Measurements from ENCODE around the gene ASPSCR1. TPM values are rescaled to one million over a fixed set of nuclear protein-coding genes. Genes with fewer than 3 reads are reported as not detected.
"Not testable (repeated sequence)": the region's sequence is repeated elsewhere in the genome, so short reads cannot be mapped to it uniquely, and the experiment has no call there.

Gene ASPSCR1
- total and polyA plus RNA-seq, 2 of the 4 experiments (the other 2 are of a cell fraction): 7.2 to 17.2 TPM

DNA sequence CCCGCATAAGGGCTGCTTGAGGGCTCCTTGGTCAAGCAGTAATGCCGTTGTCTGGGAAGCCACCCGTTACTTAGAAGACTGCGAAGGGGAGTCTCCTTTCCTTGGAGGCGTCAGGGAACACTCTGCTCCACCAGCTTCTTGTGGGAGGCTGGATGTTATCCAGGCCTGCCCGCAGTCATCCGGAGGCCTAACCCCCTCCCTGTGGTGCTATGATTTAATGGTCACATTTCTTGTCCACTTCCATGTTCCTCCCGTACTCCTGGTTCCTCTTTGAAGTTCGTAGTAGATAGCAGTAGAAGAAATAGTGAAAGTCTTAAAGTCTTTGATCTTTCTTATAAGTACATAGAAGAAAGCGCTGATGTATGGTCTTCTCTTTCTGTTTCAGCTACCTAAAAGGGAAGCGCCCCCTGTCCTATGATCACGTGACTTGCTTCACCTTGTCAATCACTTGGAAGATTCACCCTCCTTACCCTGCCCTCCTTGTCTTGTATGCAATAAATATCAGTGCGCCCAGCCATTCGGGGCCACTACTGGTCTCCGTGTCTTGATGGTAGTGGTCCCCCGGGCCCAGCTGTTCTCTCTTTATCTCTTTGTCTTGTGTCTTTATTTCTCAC is 61.5 kb downstream of the ASPSCR1 start:
- H2AK9ac ChIP-seq (replicated peaks; ENCODE audit: low read depth, low read length, poor library complexity); H3K9me3 ChIP-seq (ENCODE audit: control insufficient read depth, insufficient read depth, low read length); H3K23ac ChIP-seq (ENCODE audit: low read depth, low read length); H4K5ac ChIP-seq (ENCODE audit: low read depth, low read length); H2BK5ac ChIP-seq (ENCODE audit: low read depth, low read length, poor library complexity, severe bottlenecking); H2BK20ac ChIP-seq (ENCODE audit: low read depth, low read length); H3K36me3 ChIP-seq (ENCODE audit: control insufficient read depth, insufficient read depth, low read length); ATAC-seq (ENCODE audit: low read depth); H3K18ac ChIP-seq (ENCODE audit: low read depth, low read length); H3K27ac ChIP-seq (ENCODE audit: insufficient read depth, low read length); DNase-seq; H3K4me2 ChIP-seq (ENCODE audit: low read depth, low read length); H3K27me3 ChIP-seq (ENCODE audit: control insufficient read depth, insufficient read depth, low read length); POLR2A ChIA-PET (ENCODE audit: unreplicated experiment); in situ Hi-C loops (cut with MboI; ENCODE audit: low sequenced_read_pairs); H2BK120ac ChIP-seq (ENCODE audit: low read depth, low read length); H3K14ac ChIP-seq (replicated peaks; ENCODE audit: low read depth, low read length); H2BK15ac ChIP-seq (ENCODE audit: low read depth, low read length); H3K4me1 ChIP-seq (ENCODE audit: control insufficient read depth, insufficient read depth, low read length); H2AK5ac ChIP-seq (ENCODE audit: low read depth, low read length); H2AFZ ChIP-seq (replicated peaks; ENCODE audit: low read length, poor library complexity); H3K4me3 ChIP-seq (ENCODE audit: insufficient read depth, low read depth, low read length); H3K9ac ChIP-seq (ENCODE audit: low read depth, low read length); H4K20me1 ChIP-seq (ENCODE audit: insufficient read depth, low read length); H4K8ac ChIP-seq (ENCODE audit: low read depth in 2 of 2, low read length in 2 of 2); dilution Hi-C loops (cut with HindIII; ENCODE audit: low sequenced_read_pairs, unreplicated experiment); H3K56ac ChIP-seq (ENCODE audit: extremely low read depth, insufficient read depth, low read length); BruUV-seq (replicated peaks); CTCF ChIA-PET; H3K4ac ChIP-seq (ENCODE audit: low read depth, low read length); H4K91ac ChIP-seq (ENCODE audit: insufficient read depth, low read depth, low read length): not testable (repeated sequence)
- 86% methylated on average over 6 of the region's 16 CpGs; no CpG with 5 or more reads in 1 of the 2 experiments for WGBS, 2 experiments (ENCODE audit: extremely low coverage in 2 of 2, insufficient read length in 1 of 2)
- H3K79me1 ChIP-seq (ENCODE audit: low read depth in 1 of 2, low read length in 2 of 2): peaks cover 7 to 12% of the 10 kb centered on the region in 2 experiments
- peaks cover 14% of the 10 kb centered on the region; the same call in 1 of the 2 replicates for H3K9me1 ChIP-seq (ENCODE audit: insufficient read depth, low read length)
- intact Hi-C loops (cut with micrococcal nuclease): loop anchor here (10.0 kb wide), 1 partner anchor 286 kb away; no protein-coding TSS in a partner anchor
